Measurements from ENCODE around the gene PEAK3.

The PEAK3 gene

GRCh38 chr19:2249880-2250765, 31.9 kb downstream of the PEAK3 start:
- DNase-seq (ENCODE audit: low spot score): no peak

GRCh38 chr19:2249010-2249866, 32.7 kb downstream of the PEAK3 start, which contains the start of gene AMH:
Gene AMH, plus strand, starts transcription at chr19:2249323. Its CDS starts 10 bp downstream, at chr19:2249333.
- no peak for DNase-seq (ENCODE audit: low spot score)

GRCh38 chr19:2248136-2249009, 33.6 kb downstream of the PEAK3 start:
- DNase-seq (ENCODE audit: low spot score): no peak

GRCh38 chr19:2247433-2248101, 34.4 kb downstream of the PEAK3 start:
- DNase-seq (ENCODE audit: low spot score): no peak

- no peak for DNase-seq (ENCODE audit: low spot score)
Observed at GRCh38 chr19:2246801-2247361, 35.1 kb downstream of the PEAK3 start.

GRCh38 chr19:2246014-2246620, 35.9 kb downstream of the PEAK3 start:
- DNase-seq (ENCODE audit: low spot score): no peak

- DNase-seq (ENCODE audit: low spot score): no peak
Observed at GRCh38 chr19:2245273-2245672, 36.7 kb downstream of the PEAK3 start.

- DNase-seq (ENCODE audit: low spot score): no peak
Observed at GRCh38 chr19:2244486-2244885, 37.5 kb downstream of the PEAK3 start.

- no peak for DNase-seq (ENCODE audit: low spot score)
Observed at GRCh38 chr19:2244125-2244411, 37.9 kb downstream of the PEAK3 start.

- no peak for DNase-seq (ENCODE audit: low spot score)
Observed at GRCh38 chr19:2243274-2244124, 38.5 kb downstream of the PEAK3 start.

GRCh38 chr19:2242816-2243215, 39.2 kb downstream of the PEAK3 start:
- DNase-seq (ENCODE audit: low spot score): no peak

GRCh38 chr19:2242092-2242537, 39.9 kb downstream of the PEAK3 start:
- DNase-seq (ENCODE audit: low spot score): no peak

GRCh38 chr19:2240881-2241760, 40.9 kb downstream of the PEAK3 start:
- DNase-seq (ENCODE audit: low spot score): no peak

- DNase-seq (ENCODE audit: low spot score): no peak
Observed at GRCh38 chr19:2239771-2240770, 41.9 kb downstream of the PEAK3 start.

GRCh38 chr19:2239173-2239572, 42.8 kb downstream of the PEAK3 start:
- DNase-seq (ENCODE audit: low spot score): no peak

- DNase-seq (ENCODE audit: low spot score): no peak
Observed at GRCh38 chr19:2237869-2238153, 44.2 kb downstream of the PEAK3 start.

- no peak for DNase-seq (ENCODE audit: low spot score)
Observed at GRCh38 chr19:2237051-2237868, 44.7 kb downstream of the PEAK3 start.

All from cerebellar cortex (tissue), 1 donor.